HG02884 (cell line): ENCODE results near the gene MED26.
"Not testable (repeated sequence)": the region's sequence is repeated elsewhere in the genome, so short reads cannot be mapped to it uniquely, and the experiment has no call there.

Source experiments
- ATAC-seq: cut with Tn5 transposase; IDR thresholded peaks from one replicate; pipeline ENCODE4 v1.9.1; 2021; ENCODE audit warnings: mild to moderate bottlenecking, moderate library complexity; ENCODE audit not compliant: unreplicated experiment

MED26 gene

GRCh38 chr19:16576690-16577530, 51.1 kb downstream of the MED26 start:
- no peak for ATAC-seq

- ATAC-seq = no peak
Measured at GRCh38 chr19:16575861-16576689, 51.9 kb downstream of the MED26 start.

- ATAC-seq = no peak
Measured at GRCh38 chr19:16575282-16575681, 52.7 kb downstream of the MED26 start.

- ATAC-seq = no peak
Measured at GRCh38 chr19:16573925-16574324, 54.1 kb downstream of the MED26 start.

GRCh38 chr19:16573296-16573695, 54.7 kb downstream of the MED26 start:
- ATAC-seq = no peak

GRCh38 chr19:16572332-16573211, 55.4 kb downstream of the MED26 start, which contains the start of gene SLC35E1:
Gene SLC35E1, minus strand, starts transcription at chr19:16572415. Its CDS starts 51 bp downstream, at chr19:16572364.
- ATAC-seq = peak; percentile 82

- ATAC-seq = no peak
Measured at GRCh38 chr19:16571822-16572331, 56.1 kb downstream of the MED26 start.

GRCh38 chr19:16571283-16571682, 56.7 kb downstream of the MED26 start:
- no peak for ATAC-seq

GRCh38 chr19:16569609-16570320, 58.2 kb downstream of the MED26 start:
- no peak for ATAC-seq

GRCh38 chr19:16566702-16567101, 61.3 kb downstream of the MED26 start:
- ATAC-seq = no peak

- ATAC-seq = no peak
Measured at GRCh38 chr19:16566161-16566560, 61.8 kb downstream of the MED26 start.

GRCh38 chr19:16564842-16565241, 63.2 kb downstream of the MED26 start:
- ATAC-seq = no peak

- no peak for ATAC-seq
Measured at GRCh38 chr19:16562608-16563025, 65.4 kb downstream of the MED26 start.

- no peak for ATAC-seq
Measured at GRCh38 chr19:16561382-16561781, 66.6 kb downstream of the MED26 start.

- ATAC-seq = no peak
Measured at GRCh38 chr19:16559780-16560276, 68.2 kb downstream of the MED26 start.

GRCh38 chr19:16554776-16555175, 73.2 kb downstream of the MED26 start:
- ATAC-seq = no peak

- ATAC-seq = not testable (repeated sequence)
Measured at GRCh38 chr19:16551902-16552301, 76.1 kb downstream of the MED26 start.

GRCh38 chr19:16548956-16549355, 79.0 kb downstream of the MED26 start:
- ATAC-seq = no peak

- ATAC-seq = no peak
Measured at GRCh38 chr19:16544473-16545231, 83.4 kb downstream of the MED26 start.
